H9 (cell line): ENCODE results near the gene HLA-E. TPM values are rescaled to one million over a fixed set of nuclear protein-coding genes. Genes with fewer than 3 reads are reported as not detected.

ENCODE experiments used
- DNase-seq: peaks from one replicate; pipeline ENCODE4 v3.0.0-alpha.2; 2017
- H2AFZ ChIP-seq: one replicate; pipeline ENCODE4 v1.6.1; 2013; ENCODE audit warnings: mild to moderate bottlenecking, low read length, control low read depth, moderate library complexity
- H2AK5ac ChIP-seq: 2 replicates; pipeline ENCODE4 v1.6.1; 2013; ENCODE audit warnings: low read length, control low read depth, mixed read lengths; ENCODE audit not compliant: insufficient read length
- H2BK120ac ChIP-seq: one replicate; pipeline ENCODE4 v1.6.1; 2013; ENCODE audit warnings: low read depth, mild to moderate bottlenecking, low read length, control low read depth, inconsistent platforms; ENCODE audit not compliant: poor library complexity, severe bottlenecking
- H2BK12ac ChIP-seq: 2 replicates; pipeline ENCODE4 v1.6.1; 2013; ENCODE audit warnings: low read length, control low read depth, mixed read lengths, low read depth; ENCODE audit not compliant: insufficient read length
- H2BK15ac ChIP-seq: 2 replicates; pipeline ENCODE4 v1.6.1; 2013; ENCODE audit warnings: low read depth, low read length, control low read depth
- H2BK20ac ChIP-seq: one replicate; pipeline ENCODE4 v1.6.1; 2013; ENCODE audit warnings: low read depth, mild to moderate bottlenecking, low read length, control low read depth, inconsistent platforms; ENCODE audit not compliant: poor library complexity, severe bottlenecking
- H2BK5ac ChIP-seq: 2 replicates; pipeline ENCODE4 v1.6.1; 2013; ENCODE audit warnings: low read length, control low read depth, mixed read lengths; ENCODE audit not compliant: insufficient read length
- H3K14ac ChIP-seq: 2 replicates; pipeline ENCODE4 v1.6.1; 2013; ENCODE audit warnings: low read length, control low read depth; ENCODE audit not compliant: insufficient read depth
- H3K18ac ChIP-seq: 2 replicates; pipeline ENCODE4 v1.6.1; 2013; ENCODE audit warnings: low read depth, mild to moderate bottlenecking, mixed read lengths, low read length, control low read depth; ENCODE audit not compliant: insufficient read length
- H3K23ac ChIP-seq: 2 replicates; pipeline ENCODE4 v1.6.1; 2013; ENCODE audit warnings: low read length, control low read depth, mixed read lengths, low read depth; ENCODE audit not compliant: insufficient read length
- H3K23me2 ChIP-seq: 2 replicates; pipeline ENCODE4 v1.6.1; 2013; ENCODE audit warnings: low read depth, mild to moderate bottlenecking, mixed read lengths, low read length, control low read depth; ENCODE audit not compliant: insufficient read length, poor library complexity, severe bottlenecking
- H3K27ac ChIP-seq: 2 replicates; pipeline ENCODE4 v1.5.1; 2013; ENCODE audit warnings: low read length, control low read depth, mixed read lengths, low read depth; ENCODE audit not compliant: insufficient read length
- H3K27me3 ChIP-seq: 2 replicates; pipeline ENCODE4 v1.6.1; 2013; ENCODE audit warnings: low read length, control low read depth, inconsistent platforms; ENCODE audit not compliant: insufficient read depth
- H3K4ac ChIP-seq: 2 replicates; pipeline ENCODE4 v1.6.1; 2013; ENCODE audit warnings: low read depth, mild to moderate bottlenecking, control low read depth, inconsistent platforms, low read length, moderate library complexity
- H3K4me1 ChIP-seq: 2 replicates; pipeline ENCODE4 v1.6.1; 2013; ENCODE audit warnings: low read length, control low read depth, inconsistent platforms; ENCODE audit not compliant: insufficient read depth
- H3K4me2 ChIP-seq: 2 replicates; pipeline ENCODE4 v1.6.1; 2013; ENCODE audit warnings: low read length, control low read depth, mixed read lengths; ENCODE audit not compliant: insufficient read length, insufficient read depth
- H3K56ac ChIP-seq: 2 replicates; pipeline ENCODE4 v1.6.1; 2013; ENCODE audit warnings: low read depth, mild to moderate bottlenecking, mixed read lengths, low read length, control low read depth; ENCODE audit not compliant: insufficient read length
- H3K79me1 ChIP-seq: 2 replicates; pipeline ENCODE4 v1.6.1; 2013; ENCODE audit warnings: low read depth, mild to moderate bottlenecking, moderate library complexity, low read length, control low read depth, inconsistent platforms; ENCODE audit not compliant: insufficient read depth, poor library complexity, severe bottlenecking
- H3K79me2 ChIP-seq: 2 replicates; pipeline ENCODE4 v1.6.1; 2013; ENCODE audit warnings: low read length, control low read depth, inconsistent platforms; ENCODE audit not compliant: insufficient read depth
- H3K9ac ChIP-seq: 2 replicates; pipeline ENCODE4 v1.6.1; 2013; ENCODE audit warnings: low read length, control low read depth, mixed read lengths; ENCODE audit not compliant: insufficient read length; ENCODE audit errors: extremely low read depth
- H3K9me3 ChIP-seq: one replicate; pipeline ENCODE4 v1.6.1; 2013; ENCODE audit warnings: low read depth, low read length, inconsistent platforms; ENCODE audit not compliant: control insufficient read depth
- H3T11ph ChIP-seq: one replicate; pipeline ENCODE4 v1.6.1; 2013; ENCODE audit warnings: mild to moderate bottlenecking, low read length, control low read depth, inconsistent platforms
- H4K20me1 ChIP-seq: one replicate; pipeline ENCODE4 v1.6.1; 2013; ENCODE audit not compliant: control insufficient read depth, insufficient read length, insufficient read depth
- H4K5ac ChIP-seq: 2 replicates; pipeline ENCODE4 v1.6.1; 2013; ENCODE audit warnings: low read depth, mild to moderate bottlenecking, mixed read lengths, low read length, control low read depth; ENCODE audit not compliant: insufficient read length
- H4K8ac ChIP-seq: replicated peaks from 2 replicates; pipeline ENCODE4 v1.6.1; 2013; ENCODE audit warnings: low read length, control low read depth, mixed read lengths, low read depth; ENCODE audit not compliant: insufficient read length
- H4K91ac ChIP-seq: 2 replicates; pipeline ENCODE4 v1.6.1; 2013; ENCODE audit warnings: low read depth, mild to moderate bottlenecking, moderate library complexity, mixed read lengths, low read length, control low read depth; ENCODE audit not compliant: insufficient read length
- H3K27ac Mint-ChIP-seq, 3 experiments: 2 replicates in 2 of 3; 3 replicates in 1 of 3; pipeline ENCODE4 v1.8.0; 2020 to 2021; ENCODE audit warnings: mixed read lengths in 3 of 3, mild to moderate bottlenecking in 1 of 3, moderate library complexity in 1 of 3
- H3K27me3 Mint-ChIP-seq: 2 replicates; pipeline ENCODE4 v1.8.0; 2021; ENCODE audit warnings: low read depth, mild to moderate bottlenecking, moderate library complexity, mixed read lengths
- H3K36me3 Mint-ChIP-seq, 3 experiments: 2 replicates in 2 of 3; 3 replicates in 1 of 3; pipeline ENCODE4 v1.8.0; 2020 to 2021; ENCODE audit warnings: low read depth in 3 of 3, mixed read lengths in 3 of 3; ENCODE audit not compliant: insufficient read depth in 1 of 3
- H3K4me1 Mint-ChIP-seq, 2 experiments: 2 replicates each; pipeline ENCODE4 v1.8.0; 2020; ENCODE audit warnings: mixed read lengths in 2 of 2
- H3K4me3 Mint-ChIP-seq, 2 experiments: 2 replicates in 1 of 2; 3 replicates in 1 of 2; pipeline ENCODE4 v1.8.0; 2020 to 2021; ENCODE audit warnings: mild to moderate bottlenecking in 2 of 2, mixed read lengths in 2 of 2, moderate library complexity in 1 of 2
- H3K9me3 Mint-ChIP-seq, 2 experiments: 2 replicates in 1 of 2; 3 replicates in 1 of 2; pipeline ENCODE4 v1.8.0; 2020; ENCODE audit warnings: mild to moderate bottlenecking in 2 of 2, mixed read lengths in 2 of 2, moderate library complexity in 1 of 2
- WGBS: extraction: QIAGEN DNeasy Blood & Tissue Kit; methylation state at CpG from one replicate; pipeline ENCODE4 v1.1.7; 2013; ENCODE audit warnings: missing lambda C conversion rate, low lambda C conversion rate, mixed read lengths; ENCODE audit not compliant: insufficient read length; ENCODE audit errors: extremely low coverage; 5-methylcytosine and 5-hydroxymethylcytosine counted together
- total RNA-seq: library from RNA; stranded (reverse); gene quantifications from 2 replicates; pipeline ENCODE4 v1.2.1, GENCODE V29; 2021
- TF ChIP-seq, protein P1 (sequence below): fragments of 200-600 bp; sonication (generic); conservative IDR thresholded peaks from 3 replicates; pipeline ENCODE4 v1.8.0; 2021; ENCODE audit warnings: antibody characterized with exemption, mild to moderate bottlenecking

Gene HLA-E
- total RNA-seq, 1 experiment from 2014 or later, result 28.1 TPM

DNA sequence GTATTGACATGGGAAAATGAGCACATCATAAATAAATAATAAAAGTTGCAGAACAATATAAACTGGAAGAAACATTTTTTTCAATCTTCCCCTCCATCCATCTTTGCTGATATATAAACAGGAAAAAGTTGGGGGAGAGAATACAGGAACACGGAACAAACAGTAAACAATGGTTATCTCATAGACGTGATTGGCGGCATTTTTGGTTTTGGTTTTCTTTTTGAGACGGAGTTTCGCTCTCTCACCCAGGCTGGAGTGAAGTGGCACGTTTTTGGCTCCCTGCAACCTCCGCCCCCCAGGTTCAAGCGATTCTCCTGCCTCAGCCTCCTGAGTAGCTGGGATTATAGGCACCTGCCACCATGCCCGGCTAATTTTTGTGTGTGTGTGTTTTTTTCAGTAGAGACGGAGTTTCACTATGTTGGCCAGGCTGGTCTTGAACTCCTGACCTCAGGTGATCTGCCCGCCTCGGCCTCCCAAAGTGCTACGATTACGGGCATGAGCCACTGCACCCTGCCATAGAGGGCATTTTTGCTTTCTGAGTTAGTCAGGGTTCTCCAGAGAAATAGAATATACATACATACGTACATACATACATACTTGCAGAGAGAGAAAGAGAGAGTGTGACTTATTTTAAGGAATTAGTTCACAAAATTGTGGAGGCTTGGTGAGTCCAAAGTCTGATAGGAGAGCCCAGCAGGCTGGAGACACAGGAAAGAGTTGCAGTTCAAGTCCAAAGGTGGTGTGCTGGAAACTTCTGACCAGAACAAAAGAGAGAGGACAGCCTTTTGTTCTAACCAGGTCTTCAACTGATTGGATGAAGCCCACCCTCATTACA, 44.4 kb downstream of the HLA-E start:
- WGBS, result no CpG with 5 or more reads among the region's 15 CpGs
- Histone ChIP-seq H3K27ac (no peak overlapping the region), H3K4me2 (no peak overlapping the region), H2BK120ac (no peak overlapping the region), H3T11ph (no peak overlapping the region), H3K27me3 (no peaks in the 10 kb centered on the region), H3K56ac (no peak overlapping the region), H3K4me1 (no peaks in the 10 kb centered on the region), H2AK5ac (no peak overlapping the region), H2BK20ac (no peak overlapping the region), H3K79me2 (no peaks in the 10 kb centered on the region), H4K5ac (no peak overlapping the region), H3K14ac (no peak overlapping the region), H4K8ac (no peak overlapping the region), H2BK12ac (no peak overlapping the region), H3K23ac (no peak overlapping the region), H2BK5ac (no peak overlapping the region), H3K4ac (no peak overlapping the region), H3K9ac (no peak overlapping the region), H3K79me1 (no peaks in the 10 kb centered on the region), H2AFZ (no peak overlapping the region), H3K9me3 (no peaks in the 10 kb centered on the region), H3K18ac (no peak overlapping the region), H2BK15ac (no peak overlapping the region), H3K23me2 (no peaks in the 10 kb centered on the region), H4K20me1 (no peaks in the 10 kb centered on the region), H4K91ac (no peak overlapping the region)
- Mint-ChIP-seq H3K4me3 (no peak overlapping the region), H3K4me1 (peaks cover 0 to 5% of the 10 kb centered on the region in 2 experiments; a peak in 2 of 4 replicates), H3K36me3 (no peaks in the 10 kb centered on the region), H3K27ac (no peak overlapping the region), H3K27me3 (peaks cover 5% of the 10 kb centered on the region; the same call in 1 of the 2 replicates), H3K9me3 (no peaks in the 10 kb centered on the region; a peak in 1 of 5 replicates)
- TF ChIP-seq, protein P1, sequence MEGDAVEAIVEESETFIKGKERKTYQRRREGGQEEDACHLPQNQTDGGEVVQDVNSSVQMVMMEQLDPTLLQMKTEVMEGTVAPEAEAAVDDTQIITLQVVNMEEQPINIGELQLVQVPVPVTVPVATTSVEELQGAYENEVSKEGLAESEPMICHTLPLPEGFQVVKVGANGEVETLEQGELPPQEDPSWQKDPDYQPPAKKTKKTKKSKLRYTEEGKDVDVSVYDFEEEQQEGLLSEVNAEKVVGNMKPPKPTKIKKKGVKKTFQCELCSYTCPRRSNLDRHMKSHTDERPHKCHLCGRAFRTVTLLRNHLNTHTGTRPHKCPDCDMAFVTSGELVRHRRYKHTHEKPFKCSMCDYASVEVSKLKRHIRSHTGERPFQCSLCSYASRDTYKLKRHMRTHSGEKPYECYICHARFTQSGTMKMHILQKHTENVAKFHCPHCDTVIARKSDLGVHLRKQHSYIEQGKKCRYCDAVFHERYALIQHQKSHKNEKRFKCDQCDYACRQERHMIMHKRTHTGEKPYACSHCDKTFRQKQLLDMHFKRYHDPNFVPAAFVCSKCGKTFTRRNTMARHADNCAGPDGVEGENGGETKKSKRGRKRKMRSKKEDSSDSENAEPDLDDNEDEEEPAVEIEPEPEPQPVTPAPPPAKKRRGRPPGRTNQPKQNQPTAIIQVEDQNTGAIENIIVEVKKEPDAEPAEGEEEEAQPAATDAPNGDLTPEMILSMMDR, result no peak
- DNase-seq, result no peak
